ENCODE data around the gene PCGF3. TPM values are rescaled to one million over a fixed set of nuclear protein-coding genes. Genes with fewer than 3 reads are reported as not detected.
"Not testable (repeated sequence)": the region's sequence is repeated elsewhere in the genome, so short reads cannot be mapped to it uniquely, and the experiment has no call there.

Gene PCGF3
- total RNA-seq, 3 donors from 2014 or later: 45.5 to 66.9 (median 56.7) TPM

GRCh38 chr4:726235-726787 lies 20.7 kb downstream of the PCGF3 start:
- H3K36me3 ChIP-seq (ENCODE audit: low read depth): no peaks in the 10 kb centered on the region
- DNase-seq: no peak
- intact Hi-C loops (cut with DNase I, micrococcal nuclease): no loop called here

GRCh38 chr4:726838-727237 lies 21.2 kb downstream of the PCGF3 start:
- Histone ChIP-seq H3K9me3 (no peaks in the 10 kb centered on the region), H3K4me1 (ENCODE audit: low read depth) (peaks cover 12% of the 10 kb centered on the region), H3K36me3 (ENCODE audit: low read depth) (no peaks in the 10 kb centered on the region), H3K4me3 (no peak overlapping the region)
- DNase-seq: no peak
- TF ChIP-seq, protein P1, sequence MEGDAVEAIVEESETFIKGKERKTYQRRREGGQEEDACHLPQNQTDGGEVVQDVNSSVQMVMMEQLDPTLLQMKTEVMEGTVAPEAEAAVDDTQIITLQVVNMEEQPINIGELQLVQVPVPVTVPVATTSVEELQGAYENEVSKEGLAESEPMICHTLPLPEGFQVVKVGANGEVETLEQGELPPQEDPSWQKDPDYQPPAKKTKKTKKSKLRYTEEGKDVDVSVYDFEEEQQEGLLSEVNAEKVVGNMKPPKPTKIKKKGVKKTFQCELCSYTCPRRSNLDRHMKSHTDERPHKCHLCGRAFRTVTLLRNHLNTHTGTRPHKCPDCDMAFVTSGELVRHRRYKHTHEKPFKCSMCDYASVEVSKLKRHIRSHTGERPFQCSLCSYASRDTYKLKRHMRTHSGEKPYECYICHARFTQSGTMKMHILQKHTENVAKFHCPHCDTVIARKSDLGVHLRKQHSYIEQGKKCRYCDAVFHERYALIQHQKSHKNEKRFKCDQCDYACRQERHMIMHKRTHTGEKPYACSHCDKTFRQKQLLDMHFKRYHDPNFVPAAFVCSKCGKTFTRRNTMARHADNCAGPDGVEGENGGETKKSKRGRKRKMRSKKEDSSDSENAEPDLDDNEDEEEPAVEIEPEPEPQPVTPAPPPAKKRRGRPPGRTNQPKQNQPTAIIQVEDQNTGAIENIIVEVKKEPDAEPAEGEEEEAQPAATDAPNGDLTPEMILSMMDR (IDR thresholded peaks at IDR 0.05): no peak
- intact Hi-C loops (cut with DNase I, micrococcal nuclease): no loop called here
- no peak for ATAC-seq

More at GRCh38 chr4:726235-726787, 20.7 kb downstream of the PCGF3 start:
- TF ChIP-seq, protein P1 (IDR thresholded peaks at IDR 0.05): no peak
- Histone ChIP-seq H3K9me3 (no peaks in the 10 kb centered on the region), H3K4me3 (no peak overlapping the region), H3K4me1 (ENCODE audit: low read depth) (peaks cover 12% of the 10 kb centered on the region)
- no peak for ATAC-seq

DNA sequence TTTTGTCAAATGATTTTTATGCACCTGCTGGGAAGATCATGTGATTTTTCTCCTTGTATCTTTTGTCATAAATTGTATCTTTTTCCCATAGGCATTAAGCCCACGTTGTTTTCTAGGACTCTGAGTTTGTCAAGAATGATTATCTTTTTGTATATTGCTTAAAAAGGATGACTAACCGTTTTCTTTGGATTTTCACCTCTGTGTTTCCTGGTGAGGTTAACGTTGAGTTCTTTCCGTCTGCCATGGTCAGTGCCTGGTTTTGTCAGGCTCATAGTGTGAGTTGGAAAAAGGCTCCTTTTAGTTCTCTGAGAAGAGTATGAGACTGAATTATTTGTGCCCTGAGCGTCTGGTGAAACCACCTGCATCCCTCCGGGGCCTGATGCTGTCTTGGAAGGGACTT lies 21.9 kb downstream of the PCGF3 start:
- ATAC-seq (no peak), DNase-seq (no peak)
- H3K36me3 ChIP-seq (ENCODE audit: low read depth): no peaks in the 10 kb centered on the region
- intact Hi-C loops (cut with DNase I, micrococcal nuclease): no loop called here
- TF ChIP-seq, protein P1 (IDR thresholded peaks at IDR 0.05): no peak
- peaks cover 12% of the 10 kb centered on the region for H3K4me1 ChIP-seq (ENCODE audit: low read depth)
- no peak overlapping the region for H3K4me3 ChIP-seq
- no peaks in the 10 kb centered on the region for H3K9me3 ChIP-seq

DNA sequence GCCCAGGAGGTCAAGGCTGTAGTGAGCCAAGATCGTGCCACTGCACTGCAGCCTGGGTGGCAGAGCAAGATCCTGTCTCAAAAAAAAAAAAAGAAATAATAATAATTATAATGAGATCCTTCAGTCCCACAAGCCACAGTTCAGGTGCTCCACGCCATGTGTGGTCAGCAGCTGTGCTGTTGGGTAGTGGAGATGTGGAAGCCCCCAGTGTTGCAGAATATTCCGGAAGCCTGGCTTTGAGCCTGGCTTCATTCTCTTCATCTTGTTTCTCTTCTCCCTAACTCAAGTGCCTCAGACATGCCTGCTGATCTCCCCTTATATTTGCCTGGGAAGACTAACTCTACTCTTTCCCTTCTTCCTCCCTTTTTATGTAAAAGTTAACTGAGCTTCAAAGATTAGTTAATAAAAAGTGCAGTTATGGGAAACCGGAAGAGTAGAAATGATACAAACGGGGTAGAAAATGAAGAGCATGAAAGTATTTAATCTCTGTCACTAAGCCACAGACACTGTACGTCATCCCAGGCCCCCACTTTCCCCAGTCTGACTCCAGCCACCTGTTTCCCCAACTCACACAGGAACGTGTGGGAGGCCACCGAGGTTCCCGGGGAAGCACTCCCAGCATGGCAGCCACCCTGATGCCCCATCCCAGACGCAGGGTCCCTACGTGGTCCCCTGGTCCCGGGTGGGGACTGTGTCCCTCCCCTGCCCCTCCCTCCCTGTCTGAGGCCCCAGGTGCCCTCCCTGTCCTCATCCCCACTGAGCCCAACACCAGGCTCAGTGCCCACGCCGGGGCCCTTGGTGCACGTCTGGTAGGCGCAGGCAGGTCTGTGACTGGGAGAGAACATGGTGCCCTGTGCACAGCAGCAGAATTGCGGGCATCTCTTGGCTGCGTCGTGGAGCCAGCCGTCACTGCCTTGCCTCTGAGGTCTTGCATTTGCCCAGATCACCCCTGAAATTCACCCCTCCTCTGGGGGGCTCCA lies 24.0 kb downstream of the PCGF3 start:
- DNase-seq: no peak
- no peak for ATAC-seq
- peaks cover 6% of the 10 kb centered on the region for H3K4me1 ChIP-seq (ENCODE audit: low read depth)
- intact Hi-C loops (cut with DNase I, micrococcal nuclease): no loop called here
- H3K4me3 ChIP-seq: no peak overlapping the region
- H3K9me3 ChIP-seq: no peaks in the 10 kb centered on the region
- no peaks in the 10 kb centered on the region for H3K36me3 ChIP-seq (ENCODE audit: low read depth)
- TF ChIP-seq, protein P1 (IDR thresholded peaks at IDR 0.05): no peak

GRCh38 chr4:730511-730910 lies 24.9 kb downstream of the PCGF3 start:
- no peaks in the 10 kb centered on the region for H3K36me3 ChIP-seq (ENCODE audit: low read depth)
- ATAC-seq: no peak
- no peaks in the 10 kb centered on the region for H3K4me1 ChIP-seq (ENCODE audit: low read depth)
- DNase-seq: no peak
- H3K4me3 ChIP-seq: no peak overlapping the region
- intact Hi-C loops (cut with DNase I, micrococcal nuclease): no loop called here
- H3K9me3 ChIP-seq: no peaks in the 10 kb centered on the region
- TF ChIP-seq, protein P1 (IDR thresholded peaks at IDR 0.05): no peak

DNA sequence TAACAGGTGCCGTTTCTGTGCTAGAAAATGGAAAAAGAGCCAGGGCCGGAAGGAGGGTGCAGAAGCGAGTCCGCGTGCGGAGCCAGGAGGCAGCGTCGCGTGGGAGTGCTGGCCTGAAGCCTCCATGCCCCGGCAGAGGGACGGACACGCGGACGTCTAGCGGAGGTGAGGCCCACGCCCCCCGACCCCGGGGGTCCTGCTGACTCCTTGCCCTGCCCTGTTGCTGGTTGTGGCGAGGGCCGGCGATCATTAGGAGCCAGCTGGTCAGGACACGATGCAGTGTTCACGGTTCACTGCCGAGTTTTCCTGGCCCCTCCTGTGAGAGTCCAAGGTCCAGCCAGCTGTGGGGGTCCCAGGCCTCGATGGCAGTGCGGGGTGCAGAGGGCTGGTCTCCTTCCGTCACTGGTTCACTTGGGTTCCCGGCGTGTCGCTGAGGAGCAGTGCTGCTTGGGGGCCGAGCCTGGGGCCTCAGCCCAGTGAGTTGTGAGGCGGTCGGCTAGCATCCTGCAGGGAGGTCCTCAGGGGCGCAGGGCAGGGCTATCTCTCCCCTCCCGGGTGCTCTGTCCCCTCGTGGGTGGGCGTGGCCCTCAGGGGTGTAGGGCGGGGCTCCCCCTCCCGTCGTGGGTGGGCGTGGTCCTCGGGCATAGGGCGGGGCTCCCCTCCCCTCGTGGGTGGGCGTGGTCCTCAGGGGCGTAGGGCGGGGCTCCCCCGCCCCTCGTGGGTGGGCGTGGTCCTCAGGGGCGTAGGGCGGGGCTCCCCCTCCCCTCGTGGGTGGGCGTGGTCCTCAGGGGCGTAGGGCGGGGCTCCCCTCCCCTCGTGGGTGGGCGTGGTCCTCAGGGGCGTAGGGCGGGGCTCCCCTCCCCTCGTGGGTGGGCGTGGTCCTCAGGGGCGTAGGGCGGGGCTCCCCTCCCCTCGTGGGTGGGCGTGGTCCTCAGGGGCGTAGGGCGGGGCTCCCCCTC lies 25.6 kb downstream of the PCGF3 start:
- H3K9me3 ChIP-seq; H3K36me3 ChIP-seq (ENCODE audit: low read depth); ATAC-seq; H3K4me1 ChIP-seq (ENCODE audit: low read depth); H3K4me3 ChIP-seq; DNase-seq; intact Hi-C loops (cut with DNase I, micrococcal nuclease): not testable (repeated sequence)

GRCh38 chr4:731954-732353 lies 26.3 kb downstream of the PCGF3 start:
- intact Hi-C loops (cut with DNase I, micrococcal nuclease); H3K4me3 ChIP-seq; H3K9me3 ChIP-seq; ATAC-seq; H3K4me1 ChIP-seq (ENCODE audit: low read depth); DNase-seq; H3K36me3 ChIP-seq (ENCODE audit: low read depth): not testable (repeated sequence)
